NOMO-1 (cell line): ENCODE measurements around the gene CAVIN4.

Source experiments
- DNase-seq, 2 experiments: peaks; one replicate each; lab custom pipeline; 2025; ENCODE audit not compliant: unreplicated experiment in 2 of 2; lab: John Stamatoyannopoulos, UW

The CAVIN4 gene

GRCh38 chr9:100577776-100578448, at the start of gene CAVIN4:
Gene CAVIN4, plus strand, starts transcription at chr9:100578079. Its CDS starts 65 bp downstream, at chr9:100578144.
- DNase-seq, result no peak

DNA sequence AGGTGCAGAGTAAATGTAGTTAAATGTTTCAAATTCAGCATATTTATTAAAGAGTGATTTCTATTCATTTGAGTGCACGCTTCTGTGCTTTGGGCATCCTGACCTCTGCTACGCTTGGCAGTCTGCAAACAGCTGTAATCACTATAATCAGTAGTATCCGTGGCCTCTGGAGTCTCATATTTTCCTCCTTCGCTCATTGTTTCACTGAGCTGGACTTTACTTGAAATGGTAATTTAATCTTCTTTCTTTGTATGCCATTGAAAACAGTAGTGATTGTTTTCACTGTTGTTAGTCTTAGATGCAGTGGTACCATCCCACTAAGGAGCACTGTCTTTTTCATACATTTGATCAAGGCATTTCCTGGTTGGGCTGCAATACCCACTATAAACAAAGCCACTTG, 43.5 kb upstream of the CAVIN4 start:
- DNase-seq, result no peak

- no peak for DNase-seq
Measured at GRCh38 chr9:100540327-100540726, 37.6 kb upstream of the CAVIN4 start.

GRCh38 chr9:100549048-100549447, 28.8 kb upstream of the CAVIN4 start:
- peak in 1 of 2 experiments; percentile 8 for DNase-seq

GRCh38 chr9:100554935-100555401, 22.9 kb upstream of the CAVIN4 start:
- DNase-seq, result no peak

- no peak for DNase-seq
Measured at GRCh38 chr9:100555471-100555870, 22.4 kb upstream of the CAVIN4 start.

DNA sequence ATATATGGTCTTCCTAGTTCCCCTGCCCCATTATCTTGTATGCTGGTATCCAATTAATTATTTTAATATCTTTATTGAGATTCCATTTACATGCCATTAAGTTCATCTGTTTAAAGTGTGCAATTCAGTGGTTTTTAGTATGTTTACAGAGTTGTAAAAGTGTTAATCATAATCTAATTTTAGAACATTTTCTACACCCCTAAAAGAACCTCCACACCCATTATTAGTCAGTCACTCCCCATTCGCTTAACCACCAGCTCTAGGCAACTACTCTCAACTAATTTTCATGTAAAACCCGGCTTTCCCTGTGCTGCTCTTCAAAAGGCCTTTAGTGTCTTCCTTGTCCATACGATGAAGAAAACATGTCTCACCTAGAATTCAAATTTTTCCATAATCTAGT, 20.8 kb upstream of the CAVIN4 start:
- no peak for DNase-seq

- no peak for DNase-seq
Measured at GRCh38 chr9:100561256-100561655, 16.6 kb upstream of the CAVIN4 start.

DNA sequence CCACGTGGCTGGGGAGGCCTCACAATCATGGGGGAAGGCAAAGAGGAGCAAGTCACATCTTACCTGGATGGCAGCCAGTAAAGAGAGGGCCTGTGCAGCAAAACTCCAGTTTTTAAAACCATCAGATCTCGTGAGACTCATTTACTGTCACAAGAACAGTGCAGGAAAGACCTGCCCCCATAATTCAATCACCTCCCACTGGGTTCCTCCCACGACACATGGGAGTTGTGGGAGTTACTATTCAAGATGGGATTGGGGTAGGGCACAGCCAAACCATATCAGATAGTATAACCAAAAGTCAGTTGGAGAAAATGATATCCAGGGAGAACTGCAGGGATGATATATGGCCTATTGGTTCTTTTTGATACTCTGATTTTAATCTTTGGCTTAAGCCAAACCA, 10.0 kb upstream of the CAVIN4 start:
- no peak for DNase-seq

GRCh38 chr9:100573655-100574260, 4.1 kb upstream of the CAVIN4 start:
- DNase-seq, result no peak

GRCh38 chr9:100575006-100575405, 2.9 kb upstream of the CAVIN4 start:
- DNase-seq, result no peak

- DNase-seq, result no peak
Measured at GRCh38 chr9:100575765-100576386, 2.0 kb upstream of the CAVIN4 start.

DNA sequence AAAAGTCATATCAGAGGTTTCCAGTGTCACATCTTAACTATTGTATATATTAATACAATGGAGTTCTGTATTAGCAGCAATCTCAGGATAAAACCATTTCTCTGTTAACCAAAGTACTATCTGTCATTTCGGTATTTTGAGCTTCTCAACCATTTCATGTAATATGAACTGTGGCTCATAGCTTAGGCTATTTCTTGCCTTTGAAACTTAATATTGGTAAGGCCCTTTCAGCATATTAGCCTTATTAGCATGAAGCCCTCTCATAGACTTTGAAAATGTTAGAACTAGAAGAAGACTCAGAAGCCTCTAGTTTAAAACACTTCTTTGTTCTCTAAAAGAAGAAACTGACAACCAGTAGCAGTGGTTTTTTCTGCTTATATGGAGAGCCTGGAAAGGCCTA, 731 bp downstream of the CAVIN4 start:
- no peak for DNase-seq

DNA sequence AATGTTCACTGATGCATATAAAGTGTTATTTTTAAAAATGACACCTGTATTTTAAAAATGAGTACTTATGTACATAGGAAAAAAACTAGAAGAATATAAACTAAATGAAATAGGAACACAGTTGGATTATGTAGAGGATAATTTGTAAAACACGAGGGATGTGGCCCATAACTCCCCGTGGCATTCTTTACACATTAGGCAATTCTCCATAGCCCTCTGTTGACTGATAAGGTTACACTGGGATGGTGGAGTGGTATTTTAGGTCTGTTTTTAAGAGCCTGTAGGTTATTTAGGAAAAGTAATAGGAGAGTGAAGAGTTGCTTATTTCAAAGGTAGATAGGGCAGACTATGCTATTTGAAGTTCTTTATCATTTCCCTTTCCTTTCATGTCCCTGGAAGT, 1.8 kb downstream of the CAVIN4 start:
- DNase-seq, result no peak

- no peak for DNase-seq
Measured at GRCh38 chr9:100580257-100580656, 2.4 kb downstream of the CAVIN4 start.

DNA sequence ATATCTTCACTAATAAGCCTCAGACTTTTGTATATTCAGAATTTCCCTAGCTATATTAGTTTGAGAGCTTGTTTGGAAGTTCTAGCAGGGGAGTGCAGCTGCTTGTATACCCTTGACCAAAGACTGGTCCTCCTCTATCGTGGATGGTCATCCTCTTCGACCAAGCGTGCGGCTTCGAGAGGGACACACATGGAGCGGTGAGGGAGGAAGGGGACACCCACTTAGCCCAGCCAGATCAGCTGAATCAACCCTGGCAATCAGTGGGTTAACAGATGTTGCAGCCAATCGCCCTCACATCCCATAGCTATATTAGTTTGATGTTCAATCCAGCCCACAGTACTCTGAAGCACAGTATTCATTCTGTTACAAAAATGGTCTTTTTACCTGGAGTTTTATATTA, 3.2 kb downstream of the CAVIN4 start:
- no peak for DNase-seq

GRCh38 chr9:100581661-100582060, 3.8 kb downstream of the CAVIN4 start:
- no peak for DNase-seq

GRCh38 chr9:100583014-100583802, 5.3 kb downstream of the CAVIN4 start:
- DNase-seq, result no peak

DNA sequence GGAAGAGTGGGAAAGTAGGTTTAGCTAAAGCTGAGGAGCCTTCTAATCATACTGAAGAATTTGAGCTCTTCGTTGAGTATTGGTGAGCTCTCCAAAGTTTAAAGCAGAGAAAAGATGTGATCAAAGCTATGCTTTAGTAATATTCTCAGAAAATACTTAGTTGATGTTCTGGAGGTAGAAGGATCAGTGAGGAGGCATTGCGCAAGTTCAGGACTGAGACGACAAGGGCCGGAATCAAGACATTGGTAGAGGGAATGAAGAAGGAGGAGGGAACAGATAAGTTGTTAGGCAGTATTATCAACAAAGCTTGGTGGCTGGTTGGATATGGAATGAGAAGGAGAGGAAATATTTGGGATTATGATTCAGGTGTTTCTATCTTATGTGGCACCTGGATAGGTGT, 7.1 kb downstream of the CAVIN4 start:
- DNase-seq, result no peak

GRCh38 chr9:100586093-100586492, 8.2 kb downstream of the CAVIN4 start:
- DNase-seq, result no peak

DNA sequence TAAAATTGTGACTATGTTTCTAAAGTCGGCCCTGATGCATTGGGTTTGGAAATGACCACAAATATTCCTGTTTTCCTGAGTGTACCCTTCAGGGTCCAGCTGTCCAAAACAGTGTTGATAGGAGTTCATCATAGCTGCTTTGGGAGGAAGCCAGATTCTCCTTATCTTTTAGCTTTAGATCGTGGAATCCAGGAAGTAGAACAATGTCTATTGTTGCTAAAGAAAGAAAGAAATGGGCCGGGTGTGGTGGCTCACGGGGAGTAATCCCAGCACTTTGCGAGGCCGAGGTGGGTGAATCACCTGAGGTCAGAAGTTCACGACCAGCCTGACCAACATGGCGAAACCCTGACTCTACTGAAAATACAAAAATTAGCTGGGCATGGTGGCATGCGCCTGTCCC, 9.5 kb downstream of the CAVIN4 start:
- no peak for DNase-seq
